Measurements from ENCODE around the gene ZFP64. TPM values are rescaled to one million over a fixed set of nuclear protein-coding genes. Genes with fewer than 3 reads are reported as not detected.

Gene ZFP64
- polyA plus RNA-seq, 1 experiment = 24.4 TPM

GRCh38 chr20:52180180-52180840 lies 11.3 kb downstream of the ZFP64 start:
- POLR2A ChIA-PET = no interaction called here
- CTCF ChIA-PET = interaction anchor here (0.6 to 0.9 kb wide), 2 partner anchors 11 to 1399 kb away, joined by 6 read pairs; partner anchors contain the start of gene ZFP64
- Histone ChIP-seq H3K27me3 (ENCODE audit: control insufficient read depth, insufficient read depth, low read length) (no peaks in the 10 kb centered on the region), H3K27ac (ENCODE audit: low read depth, low read length) (no peak overlapping the region), H3K4me3 (ENCODE audit: low read depth, low read length) (no peak overlapping the region), H3K9me3 (ENCODE audit: control insufficient read depth, insufficient read depth, low read length) (peaks cover 2% of the 10 kb centered on the region; the same call in 1 of the 2 replicates)
- no peak for DNase-seq (ENCODE audit: low read depth, low spot score)
- TF ChIP-seq, protein P1, sequence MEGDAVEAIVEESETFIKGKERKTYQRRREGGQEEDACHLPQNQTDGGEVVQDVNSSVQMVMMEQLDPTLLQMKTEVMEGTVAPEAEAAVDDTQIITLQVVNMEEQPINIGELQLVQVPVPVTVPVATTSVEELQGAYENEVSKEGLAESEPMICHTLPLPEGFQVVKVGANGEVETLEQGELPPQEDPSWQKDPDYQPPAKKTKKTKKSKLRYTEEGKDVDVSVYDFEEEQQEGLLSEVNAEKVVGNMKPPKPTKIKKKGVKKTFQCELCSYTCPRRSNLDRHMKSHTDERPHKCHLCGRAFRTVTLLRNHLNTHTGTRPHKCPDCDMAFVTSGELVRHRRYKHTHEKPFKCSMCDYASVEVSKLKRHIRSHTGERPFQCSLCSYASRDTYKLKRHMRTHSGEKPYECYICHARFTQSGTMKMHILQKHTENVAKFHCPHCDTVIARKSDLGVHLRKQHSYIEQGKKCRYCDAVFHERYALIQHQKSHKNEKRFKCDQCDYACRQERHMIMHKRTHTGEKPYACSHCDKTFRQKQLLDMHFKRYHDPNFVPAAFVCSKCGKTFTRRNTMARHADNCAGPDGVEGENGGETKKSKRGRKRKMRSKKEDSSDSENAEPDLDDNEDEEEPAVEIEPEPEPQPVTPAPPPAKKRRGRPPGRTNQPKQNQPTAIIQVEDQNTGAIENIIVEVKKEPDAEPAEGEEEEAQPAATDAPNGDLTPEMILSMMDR (IDR thresholded peaks at IDR 0.05; ENCODE audit: low read depth, low read length) = no peak

GRCh38 chr20:52179331-52180179 lies 12.0 kb downstream of the ZFP64 start:
- Histone ChIP-seq H3K4me3 (ENCODE audit: low read depth, low read length) (no peak overlapping the region), H3K9me3 (ENCODE audit: control insufficient read depth, insufficient read depth, low read length) (peaks cover 2% of the 10 kb centered on the region; the same call in 1 of the 2 replicates), H3K27ac (ENCODE audit: low read depth, low read length) (no peak overlapping the region), H3K27me3 (ENCODE audit: control insufficient read depth, insufficient read depth, low read length) (no peaks in the 10 kb centered on the region)
- POLR2A ChIA-PET = no interaction called here
- CTCF ChIA-PET = interaction anchor here (1.3 kb wide), 1 partner anchor 11 kb away, joined by 3 read pairs; no protein-coding TSS in a partner anchor
- DNase-seq (ENCODE audit: low read depth, low spot score) = no peak
- TF ChIP-seq, protein P1 (IDR thresholded peaks at IDR 0.05; ENCODE audit: low read depth, low read length) = no peak

GRCh38 chr20:52178691-52179090 lies 12.9 kb downstream of the ZFP64 start:
- Histone ChIP-seq H3K27me3 (ENCODE audit: control insufficient read depth, insufficient read depth, low read length) (no peaks in the 10 kb centered on the region), H3K9me3 (ENCODE audit: control insufficient read depth, insufficient read depth, low read length) (peaks cover 2% of the 10 kb centered on the region; the same call in 1 of the 2 replicates), H3K27ac (ENCODE audit: low read depth, low read length) (no peak overlapping the region), H3K4me3 (ENCODE audit: low read depth, low read length) (no peak overlapping the region)
- TF ChIP-seq, protein P1 (IDR thresholded peaks at IDR 0.05; ENCODE audit: low read depth, low read length) = no peak
- ChIA-PET CTCF (interaction anchor here (1.3 kb wide), 1 partner anchor 12 kb away, joined by 3 read pairs; no protein-coding TSS in a partner anchor), POLR2A (no interaction called here)
- DNase-seq (ENCODE audit: low read depth, low spot score) = no peak

GRCh38 chr20:52175840-52176239 lies 15.7 kb downstream of the ZFP64 start:
- no peak overlapping the region for H3K27ac ChIP-seq (ENCODE audit: low read depth, low read length)
- DNase-seq (ENCODE audit: low read depth, low spot score) = no peak
- ChIA-PET CTCF (no interaction called here), POLR2A (no interaction called here)
- peaks cover 2% of the 10 kb centered on the region; the same call in 1 of the 2 replicates for H3K9me3 ChIP-seq (ENCODE audit: control insufficient read depth, insufficient read depth, low read length)
- H3K27me3 ChIP-seq (ENCODE audit: control insufficient read depth, insufficient read depth, low read length) = no peaks in the 10 kb centered on the region
- TF ChIP-seq, protein P1 (IDR thresholded peaks at IDR 0.05; ENCODE audit: low read depth, low read length) = no peak
- no peak overlapping the region for H3K4me3 ChIP-seq (ENCODE audit: low read depth, low read length)

Measured in AG04450 (cell line).